Activated T-cell treated with anti-CD3 and anti-CD28 coated beads for 24 hours (primary cell): ENCODE measurements around the gene PRR9.

Experiments used
- DNase-seq: peaks from one replicate; pipeline ENCODE4 v3.0.0-alpha.2; 2020; ENCODE audit warnings: low read depth

Gene PRR9

DNA sequence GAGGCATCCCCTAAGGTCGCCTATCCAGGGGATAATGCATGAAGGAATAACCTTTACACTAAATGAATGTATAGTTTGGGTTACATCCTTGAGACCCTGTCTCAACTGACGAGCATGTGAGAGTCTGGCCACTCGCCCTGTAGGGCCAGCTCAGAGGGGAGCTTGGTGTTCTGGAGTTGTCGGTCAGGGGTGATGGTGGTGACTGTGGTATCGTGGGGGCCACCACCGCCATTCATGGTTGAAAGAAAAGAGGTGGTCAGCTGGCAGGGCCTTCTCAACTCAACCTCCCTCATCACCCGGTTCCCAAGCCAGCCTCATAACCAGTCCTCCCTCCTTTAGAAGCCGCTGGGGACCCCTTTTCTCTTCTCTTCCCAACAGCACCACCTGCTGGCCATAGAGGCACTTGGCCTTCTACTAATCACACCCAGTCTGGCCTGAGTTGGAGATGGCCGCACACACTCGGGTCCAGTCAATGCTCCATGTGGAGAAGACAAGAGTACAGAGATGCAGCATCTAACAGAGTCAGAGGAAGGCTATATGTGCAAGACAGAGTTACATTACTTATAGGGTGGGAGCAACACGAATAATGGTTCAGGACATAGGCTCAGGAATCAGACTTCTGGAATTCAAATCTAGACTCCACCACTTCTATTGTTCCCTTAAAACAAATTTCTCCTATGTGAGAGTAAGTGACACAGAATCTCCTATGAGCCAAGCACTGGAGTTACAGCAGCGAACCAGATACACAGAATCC is 11.9 kb downstream of the PRR9 start:
- peak; percentile 7 for DNase-seq

GRCh38 chr1:153231363-153231762 is 14.0 kb downstream of the PRR9 start:
- DNase-seq, result no peak

DNA sequence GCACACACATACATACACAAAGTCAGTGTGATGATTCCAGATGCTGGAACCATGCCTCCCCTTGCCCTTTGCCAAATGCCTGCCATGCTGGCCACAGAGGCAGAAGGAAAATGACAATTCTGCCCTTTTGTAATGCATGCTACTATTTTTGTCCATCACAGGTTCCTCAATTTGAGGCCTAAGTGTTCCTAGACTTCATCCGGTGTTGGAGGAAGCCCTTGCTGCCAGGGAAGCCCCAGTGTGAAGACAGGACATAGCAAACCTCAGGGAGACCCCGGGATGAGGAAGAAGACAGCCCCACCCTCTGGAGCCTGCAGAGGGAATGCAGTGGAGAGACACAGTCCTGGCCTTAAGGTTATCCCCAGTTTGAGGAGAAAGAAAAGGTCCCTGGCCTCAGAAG is 14.4 kb downstream of the PRR9 start:
- no peak for DNase-seq

DNA sequence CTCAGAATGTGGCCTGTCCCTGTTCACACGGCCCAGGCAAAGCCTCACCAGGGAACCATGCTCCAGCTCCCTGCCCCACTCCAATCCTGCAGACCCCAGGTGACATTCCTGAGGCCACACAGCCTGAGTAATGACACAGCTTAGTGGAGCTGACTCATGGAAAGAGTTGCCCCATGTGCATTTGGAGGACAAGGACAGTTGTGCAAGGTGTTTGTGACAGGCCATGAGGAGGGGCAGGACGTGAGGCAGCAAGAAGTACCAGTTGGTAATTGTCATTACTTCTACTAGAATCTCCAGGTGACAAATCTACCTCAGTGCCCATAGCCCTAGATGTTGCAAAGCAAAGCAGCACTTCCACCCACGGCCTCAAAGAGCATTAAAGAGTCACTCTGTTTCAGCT is 15.2 kb downstream of the PRR9 start:
- DNase-seq, result no peak

DNA sequence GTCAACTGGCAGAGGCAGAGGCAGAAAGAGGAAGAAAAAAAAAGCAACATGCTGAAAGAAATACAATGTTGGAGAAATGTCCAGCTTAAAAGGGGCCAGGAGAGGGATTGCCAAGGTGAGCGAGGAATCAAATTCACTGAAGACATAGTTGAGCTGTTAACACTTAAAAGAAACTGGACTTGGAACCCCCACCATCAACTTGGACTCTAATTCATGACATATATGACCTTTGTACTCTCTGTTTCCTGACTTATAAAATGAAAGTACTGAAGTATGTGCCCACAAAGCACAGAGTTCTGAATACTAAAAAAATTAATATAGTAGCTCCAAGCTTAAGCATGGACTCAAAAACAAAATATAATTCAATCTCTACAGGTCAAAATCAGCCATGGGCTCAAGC is 16.1 kb downstream of the PRR9 start:
- no peak for DNase-seq

GRCh38 chr1:153238527-153238926 is 21.1 kb downstream of the PRR9 start:
- no peak for DNase-seq

- DNase-seq, result no peak
Measured at GRCh38 chr1:153242160-153242559, 24.8 kb downstream of the PRR9 start.

DNA sequence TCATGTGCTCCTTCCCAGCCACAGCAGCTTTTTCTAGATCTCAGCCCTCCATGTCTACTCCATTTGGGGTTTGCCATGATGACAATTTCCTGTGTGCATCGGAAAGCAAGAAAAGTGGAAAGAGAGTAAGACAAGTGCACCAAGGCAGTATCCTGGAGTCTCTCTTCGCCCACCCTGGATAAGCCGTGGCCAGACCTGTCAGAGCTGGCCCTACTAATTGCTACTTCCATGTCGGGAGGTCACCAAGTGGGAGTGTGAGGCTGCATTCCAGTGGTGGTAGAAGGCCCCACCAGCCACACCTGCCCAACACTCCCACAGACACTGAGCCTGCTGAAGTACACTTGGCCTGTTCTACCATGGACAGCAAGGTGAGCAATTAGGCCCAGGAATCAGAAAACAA is 28.1 kb downstream of the PRR9 start:
- DNase-seq, result no peak

DNA sequence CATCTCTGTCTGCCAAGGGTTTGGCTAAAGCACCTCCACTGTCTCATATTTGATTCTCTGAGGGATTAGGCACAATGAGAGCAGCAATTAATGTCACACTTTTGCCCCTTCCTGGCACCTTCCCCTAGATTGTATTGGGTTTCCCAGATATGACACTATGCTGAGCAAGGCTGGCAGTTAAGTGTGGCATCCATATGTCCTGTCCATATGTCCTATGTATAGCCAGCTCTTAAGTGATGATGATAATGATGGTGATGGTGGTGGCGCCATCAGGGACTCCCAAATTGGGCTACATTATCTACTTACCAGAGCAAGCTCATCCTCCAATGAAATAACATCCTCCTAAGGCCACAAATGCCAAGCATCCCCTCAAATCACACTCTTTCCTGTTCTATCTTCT is 28.6 kb downstream of the PRR9 start:
- no peak for DNase-seq

DNA sequence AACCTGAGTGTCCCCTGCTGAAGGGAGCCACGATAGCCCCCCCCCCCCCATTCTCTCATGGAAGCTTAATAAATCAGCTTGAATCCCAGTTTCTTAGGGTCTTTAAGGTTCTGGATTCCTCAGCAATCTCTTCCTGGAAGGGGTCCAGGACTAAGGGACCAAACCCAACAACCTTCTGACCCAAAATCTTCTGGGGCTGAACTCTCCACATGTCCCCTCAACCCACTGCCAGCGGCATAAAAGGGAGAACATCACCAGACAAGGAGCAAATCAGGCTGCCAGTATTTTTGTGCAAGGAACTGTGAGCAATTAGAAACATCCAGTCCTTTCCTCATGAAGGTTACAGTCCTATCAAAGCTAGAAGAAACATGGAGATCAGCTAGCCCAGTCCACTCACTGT is 29.4 kb downstream of the PRR9 start:
- DNase-seq, result no peak

- no peak for DNase-seq
Measured at GRCh38 chr1:153248176-153248879, 30.9 kb downstream of the PRR9 start.

GRCh38 chr1:153250166-153250565 is 32.8 kb downstream of the PRR9 start:
- no peak for DNase-seq

GRCh38 chr1:153251087-153251486 is 33.7 kb downstream of the PRR9 start:
- DNase-seq, result no peak

DNA sequence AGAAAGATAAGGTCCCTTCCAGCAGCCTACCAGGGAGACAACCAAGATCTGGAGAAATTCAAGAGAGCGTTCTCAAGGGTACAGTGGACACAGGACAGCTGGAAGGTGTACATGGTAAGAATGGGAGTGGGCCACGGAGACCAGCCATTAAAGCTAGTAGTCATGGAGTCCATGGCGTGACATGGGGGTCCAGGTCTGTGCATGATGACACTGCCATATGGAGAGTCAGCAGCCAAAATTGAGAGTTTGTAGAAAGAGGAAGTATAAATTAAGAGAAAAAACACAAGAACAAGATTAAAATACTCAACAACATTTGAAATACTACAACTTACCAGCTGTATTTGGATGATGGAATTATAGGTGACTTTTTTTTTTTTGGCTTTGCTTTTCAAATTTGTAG is 34.2 kb downstream of the PRR9 start:
- DNase-seq, result no peak

- no peak for DNase-seq
Measured at GRCh38 chr1:153251988-153252387, 34.6 kb downstream of the PRR9 start.

DNA sequence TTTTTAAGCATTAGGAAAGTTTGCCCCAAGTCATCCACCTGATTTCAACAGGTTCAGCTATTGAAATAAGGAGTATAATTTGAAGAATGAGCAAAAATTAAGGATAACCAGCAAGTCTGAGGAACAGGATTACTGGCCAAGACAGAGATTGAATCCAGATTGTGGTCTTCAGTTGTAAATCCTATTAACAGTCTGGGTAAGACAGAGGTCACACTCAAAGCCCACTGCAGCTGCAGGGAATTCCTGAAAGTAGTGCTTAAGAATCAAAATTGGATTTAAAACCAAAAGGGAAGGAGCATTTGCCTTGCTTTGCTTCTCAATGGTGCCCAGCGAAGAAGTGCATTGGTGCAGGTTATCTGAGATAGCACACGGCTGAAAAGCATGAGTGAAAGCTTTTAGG is 35.7 kb downstream of the PRR9 start:
- no peak for DNase-seq

DNA sequence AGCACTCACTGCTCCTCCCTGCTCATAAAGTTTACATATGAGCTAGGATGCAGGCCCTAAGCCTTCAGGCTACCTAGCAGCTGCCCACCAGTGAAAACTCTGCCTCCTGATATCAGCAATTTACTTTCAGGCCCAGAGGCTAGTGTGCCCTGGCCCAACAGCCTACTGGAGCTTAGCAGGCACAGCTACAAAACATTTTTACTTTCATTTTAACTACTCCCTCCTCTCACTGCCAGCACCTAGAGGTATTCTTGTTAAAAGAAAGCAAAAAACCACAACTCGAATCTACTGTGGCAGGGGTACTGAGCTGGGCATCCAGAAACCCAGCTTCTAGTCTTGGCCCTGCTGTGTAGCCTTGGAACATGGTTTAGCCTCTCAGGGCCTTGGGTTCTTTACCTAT is 36.3 kb downstream of the PRR9 start:
- DNase-seq, result no peak

DNA sequence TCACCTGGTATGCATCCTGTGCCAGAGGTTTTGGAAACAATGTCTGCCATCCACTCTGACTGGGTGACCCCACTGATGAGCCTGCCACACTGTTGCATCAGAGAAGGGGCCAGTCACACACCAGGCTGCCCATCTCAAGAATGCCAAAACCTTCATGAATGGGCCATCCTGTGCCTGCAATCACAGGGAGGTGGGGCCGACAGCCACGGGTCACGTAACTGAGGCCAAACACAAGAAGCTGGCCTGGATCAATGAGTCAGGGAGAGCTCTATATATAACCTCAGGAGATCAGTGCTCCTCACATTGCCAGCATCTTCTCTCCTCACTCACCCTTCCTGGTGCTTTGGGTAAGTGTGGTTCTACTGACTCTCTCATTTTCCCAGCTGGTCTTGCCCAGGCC is 42.0 kb downstream of the PRR9 start, which contains the start of gene LORICRIN:
LORICRIN (plus strand) TSS at position 301 of the 400 bp plus-strand sequence. CDS start 1,263 bp downstream, outside the sequence.
- DNase-seq, result no peak

DNA sequence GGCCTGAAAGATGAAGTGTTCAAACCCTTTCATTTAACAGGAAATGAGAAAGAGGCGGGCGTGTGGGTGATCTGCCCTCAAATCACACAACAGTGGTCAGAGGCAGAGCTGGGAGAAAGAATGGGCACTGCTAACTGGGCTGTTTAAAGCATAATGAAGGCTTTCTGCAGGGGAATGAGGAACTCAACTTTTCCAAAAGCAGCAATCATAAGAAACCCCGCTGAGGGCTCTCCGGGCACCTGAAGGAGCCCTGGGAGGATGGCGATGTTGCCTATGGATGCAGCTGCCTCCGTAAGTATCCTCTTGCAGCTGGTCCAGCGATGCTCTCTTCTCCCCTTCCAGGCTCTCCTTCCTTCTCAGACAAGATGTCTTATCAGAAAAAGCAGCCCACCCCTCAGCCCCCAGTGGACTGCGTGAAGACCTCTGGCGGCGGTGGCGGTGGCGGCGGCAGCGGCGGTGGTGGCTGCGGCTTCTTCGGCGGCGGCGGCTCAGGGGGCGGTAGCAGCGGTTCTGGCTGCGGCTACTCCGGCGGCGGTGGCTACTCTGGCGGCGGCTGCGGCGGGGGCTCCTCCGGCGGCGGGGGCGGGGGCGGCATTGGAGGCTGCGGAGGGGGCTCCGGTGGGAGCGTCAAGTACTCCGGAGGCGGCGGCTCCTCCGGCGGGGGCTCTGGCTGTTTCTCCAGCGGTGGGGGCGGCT is 43.3 kb downstream of the PRR9 start:
- no peak for DNase-seq

GRCh38 chr1:153261281-153262069 is 44.1 kb downstream of the PRR9 start:
- DNase-seq, result no peak

GRCh38 chr1:153262070-153262366 is 44.6 kb downstream of the PRR9 start:
- no peak for DNase-seq

DNA sequence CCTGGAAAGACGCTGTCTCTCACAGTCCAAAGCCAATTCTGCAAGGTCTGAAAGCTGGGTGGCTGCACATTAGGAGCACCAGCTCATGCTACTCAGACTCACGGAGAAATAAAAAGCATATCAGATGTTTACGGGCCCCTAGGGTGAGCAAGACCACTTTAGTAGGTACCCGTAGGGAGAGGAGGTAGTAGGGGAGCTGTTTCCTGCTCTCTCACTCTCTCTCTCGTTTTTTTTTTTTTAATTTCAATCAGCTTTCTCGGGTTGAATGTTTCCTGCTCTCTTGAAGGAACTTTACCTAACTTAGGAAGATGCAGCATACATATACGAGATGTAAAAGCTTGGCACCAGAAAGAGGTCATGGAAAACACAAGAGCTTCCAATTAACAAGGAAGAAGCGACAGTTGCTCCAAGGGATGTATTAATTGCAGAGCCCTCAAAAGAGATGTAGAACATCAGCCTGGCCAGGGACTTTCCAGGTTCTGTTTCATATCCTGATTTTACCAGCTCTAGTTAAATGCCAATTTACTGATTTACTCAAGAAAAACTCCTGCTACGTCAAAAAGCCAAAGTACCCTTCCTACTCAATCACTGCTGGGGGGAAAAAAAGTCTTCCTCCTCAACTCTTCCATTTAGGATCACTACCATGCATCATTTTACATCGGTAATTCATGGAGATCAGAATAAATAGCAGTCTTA is 45.2 kb downstream of the PRR9 start:
- DNase-seq, result no peak
